HEK293 (cell line): ENCODE results near the gene HMGXB4.

Experiments used
- CTCF ChIA-PET: fragments of 350-600 bp; formaldehyde crosslinking; extraction: SDS; loops from one replicate; lab custom pipeline; 2021; ENCODE audit warnings: antibody characterized with exemption; lab: Yijun Ruan, JAX
- POLR2A ChIA-PET: fragments of 300-600 bp; formaldehyde crosslinking; extraction: SDS; loops from one replicate; lab custom pipeline; 2020; ENCODE audit warnings: antibody characterized with exemption, inconsistent platforms; lab: Yijun Ruan, JAX
- H3K27ac ChIP-seq: fragments of 200-500 bp; sonication (Bioruptor generic); 2 replicates; pipeline ENCODE4 v1.5.1; 2014; ENCODE audit warnings: low read depth, low read length, control low read depth, inconsistent platforms; ENCODE audit errors: extremely low read depth
- H3K36me3 ChIP-seq, 2 experiments: fragments of 200-500 bp in 1 of 2; sonication (Bioruptor generic) in 1 of 2; 1 replicate in 1 of 2; 2 replicates in 1 of 2; pipeline ENCODE4 v1.5.1; 2014 to 2017; ENCODE audit warnings: inconsistent platforms in 2 of 2, low read length in 2 of 2; ENCODE audit not compliant: control insufficient read depth in 2 of 2, insufficient read depth in 1 of 2
- H3K4me1 ChIP-seq: fragments of 200-500 bp; sonication (Bioruptor generic); 2 replicates; pipeline ENCODE4 v1.5.1; 2014; ENCODE audit warnings: mild to moderate bottlenecking, low read length, inconsistent platforms; ENCODE audit not compliant: control insufficient read depth, insufficient read depth
- H3K4me3 ChIP-seq: 2 replicates; pipeline ENCODE4 v1.5.1; 2011; ENCODE audit warnings: low read depth, mild to moderate bottlenecking, control low read depth, low read length, moderate library complexity
- H3K9me3 ChIP-seq: fragments of 200-500 bp; sonication (Bioruptor generic); 2 replicates; pipeline ENCODE4 v1.5.1; 2014; ENCODE audit warnings: low read depth, low read length, inconsistent platforms; ENCODE audit not compliant: control insufficient read depth, insufficient read depth
- PRDM6 ChIP-seq: fragments of 450-650 bp; formaldehyde crosslinking; IDR thresholded peaks from 2 replicates; pipeline ENCODE4 v1.5.1; 2017; ENCODE audit warnings: missing biosample characterization, missing genetic modification characterization
- ZBTB44 ChIP-seq: fragments of 450-650 bp; IDR thresholded peaks from 2 replicates; pipeline ENCODE4 v1.5.1; 2018; ENCODE audit warnings: missing biosample characterization, mild to moderate bottlenecking, missing genetic modification characterization
- ZFP37 ChIP-seq: fragments of 450-650 bp; formaldehyde crosslinking; IDR thresholded peaks from 2 replicates; pipeline ENCODE4 v1.5.1; 2016; ENCODE audit warnings: missing biosample characterization, missing genetic modification characterization
- ZNF10 ChIP-seq: fragments of 450-650 bp; formaldehyde crosslinking; IDR thresholded peaks from 2 replicates; pipeline ENCODE4 v1.5.1; 2017; ENCODE audit warnings: missing biosample characterization, missing genetic modification characterization
- ZNF18 ChIP-seq: fragments of 450-650 bp; formaldehyde crosslinking; IDR thresholded peaks from 2 replicates; pipeline ENCODE4 v1.5.1; 2016; ENCODE audit warnings: missing biosample characterization, missing genetic modification characterization
- ZNF2 ChIP-seq: fragments of 450-650 bp; formaldehyde crosslinking; IDR thresholded peaks from 2 replicates; pipeline ENCODE4 v1.5.1; 2016; ENCODE audit warnings: missing biosample characterization, missing genetic modification characterization
- ZNF37A ChIP-seq: fragments of 450-650 bp; IDR thresholded peaks from 2 replicates; pipeline ENCODE4 v1.5.1; 2018; ENCODE audit warnings: missing biosample characterization, missing genetic modification characterization
- ZNF423 ChIP-seq: fragments of 450-650 bp; formaldehyde crosslinking; IDR thresholded peaks from 2 replicates; pipeline ENCODE4 v1.5.1; 2016; ENCODE audit warnings: missing biosample characterization, missing genetic modification characterization
- ZNF433 ChIP-seq: fragments of 450-650 bp; formaldehyde crosslinking; IDR thresholded peaks from 2 replicates; pipeline ENCODE4 v1.5.1; 2016; ENCODE audit warnings: missing biosample characterization, missing genetic modification characterization, low read depth
- ZNF544 ChIP-seq: fragments of 450-650 bp; formaldehyde crosslinking; IDR thresholded peaks from 2 replicates; pipeline ENCODE4 v1.5.0; 2017; ENCODE audit warnings: missing biosample characterization, missing genetic modification characterization
- ZNF623 ChIP-seq: fragments of 450-650 bp; formaldehyde crosslinking; IDR thresholded peaks from 2 replicates; pipeline ENCODE4 v1.5.1; 2016; ENCODE audit warnings: missing biosample characterization, missing genetic modification characterization
- ZNF664 ChIP-seq: fragments of 450-650 bp; formaldehyde crosslinking; IDR thresholded peaks from 2 replicates; pipeline ENCODE4 v1.5.1; 2016; ENCODE audit warnings: missing biosample characterization, missing genetic modification characterization
- ZNF692 ChIP-seq: fragments of 450-650 bp; formaldehyde crosslinking; IDR thresholded peaks from 2 replicates; pipeline ENCODE4 v1.5.1; 2016; ENCODE audit warnings: missing biosample characterization, missing genetic modification characterization
- ZSCAN4 ChIP-seq: fragments of 450-650 bp; formaldehyde crosslinking; IDR thresholded peaks from 2 replicates; pipeline ENCODE4 v1.5.1; 2017; ENCODE audit warnings: missing biosample characterization, missing genetic modification characterization

The HMGXB4 gene

GRCh38 chr22:35307372-35307771 is 50.1 kb downstream of the HMGXB4 start:
- no peak for TF ChIP-seq ZBTB44
- no peak for TF ChIP-seq ZNF18 (tag by site-specific recombination)
- no peak for TF ChIP-seq ZNF664 (tag by site-specific recombination)
- TF ChIP-seq ZNF37A: no peak
- no peak for TF ChIP-seq PRDM6 (tag by site-specific recombination)
- no peak for TF ChIP-seq ZNF433
- TF ChIP-seq ZNF692 (tag by site-specific recombination): no peak
- TF ChIP-seq ZNF544 (tag by site-specific recombination): no peak
- TF ChIP-seq, all 188 proteins: peak for 0
- Histone ChIP-seq H3K4me1 (no peaks in the 10 kb centered on the region), H3K4me3 (no peak overlapping the region), H3K36me3 (no peaks in the 10 kb centered on the region), H3K9me3 (no peaks in the 10 kb centered on the region), H3K27ac (no peak overlapping the region)
- ChIA-PET POLR2A (no interaction called here), CTCF (no interaction called here)

- H3K27ac ChIP-seq: no peak overlapping the region
- H3K4me3 ChIP-seq: no peak overlapping the region
- ChIA-PET CTCF (no interaction called here), POLR2A (no interaction called here)
- TF ChIP-seq ZNF2 (tag by site-specific recombination) (0 out of 2 replicates have a peak, but pooled peaks have one; percentile 35), ZNF423 (tag by site-specific recombination) (no peak), ZNF10 (tag by site-specific recombination) (peak; percentile 98)
- no peaks in the 10 kb centered on the region for H3K36me3 ChIP-seq
- H3K9me3 ChIP-seq: no peaks in the 10 kb centered on the region
- H3K4me1 ChIP-seq: no peaks in the 10 kb centered on the region
Measured at GRCh38 chr22:35307892-35308291, 50.6 kb downstream of the HMGXB4 start.

GRCh38 chr22:35308480-35309021 is 51.3 kb downstream of the HMGXB4 start:
- no peaks in the 10 kb centered on the region for H3K9me3 ChIP-seq
- TF ChIP-seq ZSCAN4 (tag by site-specific recombination) (no peak), ZFP37 (no peak), ZNF623 (tag by site-specific recombination) (no peak)
- no peaks in the 10 kb centered on the region for H3K36me3 ChIP-seq
- ChIA-PET POLR2A (no interaction called here), CTCF (interaction anchor here (0.7 kb wide), 1 partner anchor 54 kb away, joined by 3 read pairs; no protein-coding TSS in a partner anchor)
- H3K27ac ChIP-seq: no peak overlapping the region
- 0 out of 2 replicates have a peak, but pooled peaks cover 1% of the 10 kb centered on the region for H3K4me1 ChIP-seq
- no peak overlapping the region for H3K4me3 ChIP-seq
